Loucy (cell line): ENCODE results near the gene TSEN2.

Experiments
- CTCF ChIP-seq: fragments of 200-600 bp; sonication (generic); conservative IDR thresholded peaks from 2 replicates; pipeline ENCODE4 v1.5.1; 2014; ENCODE audit warnings: mild to moderate bottlenecking, antibody characterized with exemption, low read length
- EZH2phosphoT487 ChIP-seq: fragments of 200-600 bp; IDR thresholded peaks from 2 replicates; pipeline ENCODE4 v1.6.1; 2018; ENCODE audit warnings: antibody characterized with exemption, mild to moderate bottlenecking, moderate library complexity, borderline replicate concordance

- TF ChIP-seq CTCF = no peak
- TF ChIP-seq EZH2phosphoT487 = no peak
Observed at GRCh38 chr3:12437861-12438260, 46.4 kb upstream of the TSEN2 start.
